ENCODE measurements around the gene SPATC1L.

Gene SPATC1L

GRCh38 chr21:46124083-46124925 lies 60.0 kb downstream of the SPATC1L start:
- H3K27me3 ChIP-seq (replicated peaks; ENCODE audit: control insufficient read depth, insufficient read depth, low read length, poor library complexity, severe bottlenecking): no peaks in the 10 kb centered on the region
- H3K4me3 ChIP-seq (ENCODE audit: insufficient read depth, low read depth, low read length, poor library complexity, severe bottlenecking): no peak overlapping the region
- DNase-seq: no peak
- H3K36me3 ChIP-seq (ENCODE audit: control insufficient read depth, insufficient read depth, low read length): no peaks in the 10 kb centered on the region
- H3K4me1 ChIP-seq (ENCODE audit: control insufficient read depth, insufficient read depth, low read length, poor library complexity, severe bottlenecking): no peaks in the 10 kb centered on the region
- H3K27ac ChIP-seq (ENCODE audit: insufficient read depth, low read length, poor library complexity, severe bottlenecking): no peak overlapping the region
- H3K9me3 ChIP-seq (ENCODE audit: control insufficient read depth, low read length): no peaks in the 10 kb centered on the region

GRCh38 chr21:46122758-46123683 lies 61.2 kb downstream of the SPATC1L start:
- no peaks in the 10 kb centered on the region for H3K36me3 ChIP-seq (ENCODE audit: control insufficient read depth, insufficient read depth, low read length)
- H3K4me3 ChIP-seq (ENCODE audit: insufficient read depth, low read depth, low read length, poor library complexity, severe bottlenecking): no peak overlapping the region
- H3K27me3 ChIP-seq (replicated peaks; ENCODE audit: control insufficient read depth, insufficient read depth, low read length, poor library complexity, severe bottlenecking): no peaks in the 10 kb centered on the region
- no peaks in the 10 kb centered on the region for H3K4me1 ChIP-seq (ENCODE audit: control insufficient read depth, insufficient read depth, low read length, poor library complexity, severe bottlenecking)
- H3K9me3 ChIP-seq (ENCODE audit: control insufficient read depth, low read length): no peaks in the 10 kb centered on the region
- DNase-seq: peak in 1 of 3 donors; percentile 0
- no peak overlapping the region for H3K27ac ChIP-seq (ENCODE audit: insufficient read depth, low read length, poor library complexity, severe bottlenecking)

- Histone ChIP-seq H3K9me3 (ENCODE audit: control insufficient read depth, low read length) (no peaks in the 10 kb centered on the region), H3K4me3 (ENCODE audit: insufficient read depth, low read depth, low read length, poor library complexity, severe bottlenecking) (no peak overlapping the region), H3K36me3 (ENCODE audit: control insufficient read depth, insufficient read depth, low read length) (no peaks in the 10 kb centered on the region), H3K27ac (ENCODE audit: insufficient read depth, low read length, poor library complexity, severe bottlenecking) (no peak overlapping the region), H3K4me1 (ENCODE audit: control insufficient read depth, insufficient read depth, low read length, poor library complexity, severe bottlenecking) (no peaks in the 10 kb centered on the region), H3K27me3 (replicated peaks; ENCODE audit: control insufficient read depth, insufficient read depth, low read length, poor library complexity, severe bottlenecking) (no peaks in the 10 kb centered on the region)
- no peak for DNase-seq
These were observed 62.0 kb downstream of the SPATC1L start for GRCh38 chr21:46122237-46122671.

DNA sequence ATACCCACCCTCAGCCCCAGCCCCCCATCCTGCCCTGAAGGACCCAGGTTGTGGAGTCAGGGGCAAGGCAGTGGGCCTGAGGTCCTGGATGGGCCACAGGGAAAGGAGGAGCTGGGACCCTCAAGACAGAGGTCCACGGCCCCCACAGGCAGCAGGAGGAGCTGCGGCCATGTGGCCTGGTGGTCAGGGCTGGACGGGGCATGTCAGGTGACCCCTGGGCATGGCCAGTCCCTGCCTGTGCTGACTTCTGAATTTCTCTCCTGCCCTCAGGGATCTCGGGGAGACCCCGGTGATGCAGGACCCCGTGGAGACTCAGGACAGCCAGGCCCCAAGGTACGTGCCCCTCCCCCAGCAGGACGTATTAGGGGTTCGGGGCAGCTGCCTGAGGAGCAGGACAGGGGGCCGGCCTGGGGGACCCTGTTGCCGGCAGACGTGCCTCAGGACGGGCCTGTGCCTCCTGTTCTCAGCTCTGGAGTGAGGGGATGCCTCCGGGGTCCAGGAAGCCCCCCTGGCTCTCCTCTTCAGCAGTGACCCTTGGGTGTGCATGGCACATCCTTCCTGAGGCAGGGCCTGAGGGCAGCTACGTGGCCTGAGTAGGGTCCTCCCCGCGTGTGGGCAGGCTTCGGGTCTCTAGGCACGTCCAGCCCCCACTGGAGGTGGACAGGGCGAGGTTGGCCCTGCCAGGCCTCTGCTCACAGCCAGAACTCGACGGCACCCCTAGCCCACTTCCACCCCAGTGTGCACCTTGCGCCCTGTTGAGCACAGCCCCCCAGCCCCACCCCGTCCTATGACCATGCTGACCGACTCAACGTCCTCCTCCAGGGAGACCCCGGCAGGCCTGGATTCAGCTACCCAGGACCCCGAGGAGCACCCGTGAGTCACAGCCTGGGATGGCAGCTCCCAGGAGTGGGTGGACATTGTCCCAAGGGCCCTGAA lies 62.7 kb downstream of the SPATC1L start:
- DNase-seq: no peak
- Histone ChIP-seq H3K27ac (ENCODE audit: insufficient read depth, low read length, poor library complexity, severe bottlenecking) (no peak overlapping the region), H3K4me3 (ENCODE audit: insufficient read depth, low read depth, low read length, poor library complexity, severe bottlenecking) (no peak overlapping the region), H3K36me3 (ENCODE audit: control insufficient read depth, insufficient read depth, low read length) (no peaks in the 10 kb centered on the region), H3K27me3 (replicated peaks; ENCODE audit: control insufficient read depth, insufficient read depth, low read length, poor library complexity, severe bottlenecking) (no peaks in the 10 kb centered on the region), H3K9me3 (ENCODE audit: control insufficient read depth, low read length) (no peaks in the 10 kb centered on the region), H3K4me1 (ENCODE audit: control insufficient read depth, insufficient read depth, low read length, poor library complexity, severe bottlenecking) (no peaks in the 10 kb centered on the region)

GRCh38 chr21:46120301-46121285 lies 63.7 kb downstream of the SPATC1L start:
- Histone ChIP-seq H3K27me3 (replicated peaks; ENCODE audit: control insufficient read depth, insufficient read depth, low read length, poor library complexity, severe bottlenecking) (no peaks in the 10 kb centered on the region), H3K4me3 (ENCODE audit: insufficient read depth, low read depth, low read length, poor library complexity, severe bottlenecking) (no peak overlapping the region), H3K4me1 (ENCODE audit: control insufficient read depth, insufficient read depth, low read length, poor library complexity, severe bottlenecking) (no peaks in the 10 kb centered on the region), H3K9me3 (ENCODE audit: control insufficient read depth, low read length) (no peaks in the 10 kb centered on the region), H3K27ac (ENCODE audit: insufficient read depth, low read length, poor library complexity, severe bottlenecking) (no peak overlapping the region), H3K36me3 (ENCODE audit: control insufficient read depth, insufficient read depth, low read length) (no peaks in the 10 kb centered on the region)
- no peak for DNase-seq

- no peaks in the 10 kb centered on the region for H3K36me3 ChIP-seq (ENCODE audit: control insufficient read depth, insufficient read depth, low read length)
- no peaks in the 10 kb centered on the region for H3K4me1 ChIP-seq (ENCODE audit: control insufficient read depth, insufficient read depth, low read length, poor library complexity, severe bottlenecking)
- no peak overlapping the region for H3K4me3 ChIP-seq (ENCODE audit: insufficient read depth, low read depth, low read length, poor library complexity, severe bottlenecking)
- no peaks in the 10 kb centered on the region for H3K27me3 ChIP-seq (replicated peaks; ENCODE audit: control insufficient read depth, insufficient read depth, low read length, poor library complexity, severe bottlenecking)
- no peak overlapping the region for H3K27ac ChIP-seq (ENCODE audit: insufficient read depth, low read length, poor library complexity, severe bottlenecking)
- no peak for DNase-seq
- H3K9me3 ChIP-seq (ENCODE audit: control insufficient read depth, low read length): no peaks in the 10 kb centered on the region
These were observed 64.5 kb downstream of the SPATC1L start for GRCh38 chr21:46119637-46120271.

DNA sequence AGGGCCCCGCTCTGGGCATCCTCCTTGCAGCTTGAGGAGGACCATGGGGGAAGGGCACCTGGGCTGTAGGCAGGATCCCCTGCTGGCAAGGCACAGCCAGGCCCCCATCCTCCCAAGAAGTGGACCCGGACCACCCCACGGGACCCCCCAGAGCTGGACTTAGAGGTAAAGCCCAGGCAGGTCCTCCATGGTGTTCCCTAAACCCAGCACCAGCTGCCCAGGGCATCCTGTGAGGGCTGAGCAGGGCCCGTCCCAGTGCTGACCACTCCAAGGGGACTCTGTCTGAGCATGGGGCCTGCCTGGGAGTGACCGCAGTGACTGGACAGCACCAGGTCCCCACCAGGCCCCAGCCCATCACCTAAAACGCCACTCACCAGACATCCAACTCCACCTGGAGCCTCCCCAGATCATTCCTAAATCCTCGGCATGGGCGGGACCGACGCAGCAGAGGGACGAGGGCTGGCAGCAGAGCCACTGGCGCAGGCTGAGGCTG lies 65.1 kb downstream of the SPATC1L start:
- Histone ChIP-seq H3K4me1 (ENCODE audit: control insufficient read depth, insufficient read depth, low read length, poor library complexity, severe bottlenecking) (no peaks in the 10 kb centered on the region), H3K9me3 (ENCODE audit: control insufficient read depth, low read length) (no peaks in the 10 kb centered on the region), H3K27ac (ENCODE audit: insufficient read depth, low read length, poor library complexity, severe bottlenecking) (no peak overlapping the region), H3K36me3 (ENCODE audit: control insufficient read depth, insufficient read depth, low read length) (no peaks in the 10 kb centered on the region), H3K4me3 (ENCODE audit: insufficient read depth, low read depth, low read length, poor library complexity, severe bottlenecking) (no peak overlapping the region), H3K27me3 (replicated peaks; ENCODE audit: control insufficient read depth, insufficient read depth, low read length, poor library complexity, severe bottlenecking) (no peaks in the 10 kb centered on the region)
- DNase-seq: no peak

DNA sequence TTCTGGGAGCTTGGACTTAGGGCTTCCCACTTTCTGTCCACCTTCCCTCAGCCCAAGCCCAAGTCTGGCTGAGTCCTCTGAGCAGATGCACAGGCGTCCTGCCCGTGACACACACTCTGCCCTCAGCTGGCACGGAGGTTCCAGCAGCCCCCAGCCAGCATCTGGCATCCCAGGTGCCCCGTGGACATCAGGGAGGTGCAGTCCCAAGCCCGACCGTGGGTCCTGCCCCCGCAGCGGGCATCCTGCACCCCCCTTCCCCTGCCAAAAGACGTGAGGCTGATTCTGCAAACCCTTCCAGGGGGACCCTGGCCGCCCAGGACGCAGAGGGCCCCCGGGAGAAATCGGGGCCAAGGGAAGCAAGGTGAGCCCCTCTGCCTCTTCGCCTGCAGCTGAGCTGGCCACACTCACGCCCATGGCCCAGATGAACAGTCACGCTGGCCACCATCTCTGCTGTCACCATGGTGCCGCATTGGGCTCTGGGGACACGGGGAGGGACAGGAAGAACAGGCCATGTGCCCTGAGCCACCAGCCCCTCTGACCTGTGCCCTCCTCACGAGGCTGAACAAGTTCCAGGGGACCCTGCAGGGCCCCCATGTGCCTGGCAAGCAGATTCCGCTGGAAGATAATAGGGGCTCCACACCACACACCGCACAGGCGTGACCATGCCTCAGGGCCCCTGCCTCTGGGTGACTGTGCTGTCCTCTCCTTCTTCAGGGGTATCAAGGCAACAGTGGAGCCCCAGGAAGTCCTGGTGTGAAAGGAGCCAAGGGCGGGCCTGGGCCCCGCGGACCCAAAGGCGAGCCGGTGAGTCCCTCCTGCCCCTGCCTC lies 65.7 kb downstream of the SPATC1L start:
- H3K36me3 ChIP-seq (ENCODE audit: control insufficient read depth, insufficient read depth, low read length): no peaks in the 10 kb centered on the region
- no peaks in the 10 kb centered on the region for H3K27me3 ChIP-seq (replicated peaks; ENCODE audit: control insufficient read depth, insufficient read depth, low read length, poor library complexity, severe bottlenecking)
- no peak overlapping the region for H3K4me3 ChIP-seq (ENCODE audit: insufficient read depth, low read depth, low read length, poor library complexity, severe bottlenecking)
- no peaks in the 10 kb centered on the region for H3K4me1 ChIP-seq (ENCODE audit: control insufficient read depth, insufficient read depth, low read length, poor library complexity, severe bottlenecking)
- no peaks in the 10 kb centered on the region for H3K9me3 ChIP-seq (ENCODE audit: control insufficient read depth, low read length)
- DNase-seq: no peak
- H3K27ac ChIP-seq (ENCODE audit: insufficient read depth, low read length, poor library complexity, severe bottlenecking): no peak overlapping the region

All from effector memory CD4-positive, alpha-beta T cell (primary cell).